Spleen (tissue), 7 donors: ENCODE data around the gene BMPER.

Source experiments
- CTCF ChIP-seq, 11 experiments: fragments of 200-600 bp in 7 of 11; fragments of 450-650 bp in 4 of 11; sonication (generic) in 4 of 11; IDR thresholded peaks in 8 of 11; conservative IDR thresholded peaks in 3 of 11; 1 replicate in 7 of 11; 2 replicates in 4 of 11; pipeline versions ENCODE4 v1.4.0 to v1.8.0; 2016 to 2021; ENCODE audit warnings: antibody characterized with exemption in 11 of 11, inconsistent platforms in 4 of 11, mild to moderate bottlenecking in 1 of 11
- POLR2A ChIP-seq, 3 donors: fragments of 450-650 bp; IDR thresholded peaks; one replicate each; pipeline ENCODE4 v1.5.1; 2017; ENCODE audit warnings: antibody characterized with exemption in 3 of 3, mild to moderate bottlenecking in 1 of 3
- donor health status: DM: no; HTN: no; CAD: no; lungs with moderate emphysema.
- donor health status: DM: no; HTN: no; CAD: no.
- donor health status: DM: no; HTN: no; CAD: no.

- no peak for TF ChIP-seq CTCF (IDR thresholded peaks at IDR 0.05 in 8 of 11, conservative IDR thresholded peaks at IDR 0.05 in 3 of 11)
- TF ChIP-seq POLR2A (IDR thresholded peaks at IDR 0.05): no peak
Measured at GRCh38 chr7:34054075-34054474, 148.7 kb downstream of the BMPER start.
